B cell (primary cell): ENCODE data around the gene FOXI3. TPM values are rescaled to one million over a fixed set of nuclear protein-coding genes. Genes with fewer than 3 reads are reported as not detected.

Source experiments
- ATAC-seq: fragments of 200-7000 bp; cut with Tn5 transposase; one replicate; pipeline ENCODE4 v1.10.0; 2021; ENCODE audit warnings: low read depth, mild to moderate bottlenecking, moderate number of reproducible peaks, moderate library complexity
- CTCF ChIA-PET: fragments of 350-600 bp; sonication (Branson Sonifier 250); formaldehyde crosslinking; loops from one replicate; lab custom pipeline; 2021; ENCODE audit warnings: antibody characterized with exemption, inconsistent platforms; lab: Charles Lee
- POLR2A ChIA-PET: fragments of 350-600 bp; sonication (Branson Sonifier 250); formaldehyde crosslinking; loops from one replicate; lab custom pipeline; 2021; ENCODE audit warnings: antibody characterized with exemption; lab: Charles Lee
- DNase-seq: peaks from one replicate; pipeline ENCODE4 v3.0.0; 2013
- H2AFZ ChIP-seq: 2 replicates; pipeline ENCODE4 v1.6.1; 2012; ENCODE audit warnings: mild to moderate bottlenecking, low read depth, low read length; ENCODE audit not compliant: insufficient read depth, poor library complexity, severe bottlenecking
- H3K27ac ChIP-seq, 2 donors: 1 replicate in 1 of 2; 2 replicates in 1 of 2; pipeline ENCODE4 v1.5.1; 2012 to 2013; ENCODE audit warnings: low read length in 2 of 2, mild to moderate bottlenecking in 2 of 2, moderate library complexity in 1 of 2
- H3K27me3 ChIP-seq, 4 experiments: fragments of 200-600 bp in 1 of 4; sonication (generic) in 1 of 4; replicated peaks in 1 of 4; 1 replicate in 2 of 4; 2 replicates in 2 of 4; pipeline versions ENCODE4 v1.6.1 to v1.7.0; 2013 to 2016; ENCODE audit warnings: low read length in 3 of 4, mild to moderate bottlenecking in 2 of 4, mixed read lengths in 1 of 4, moderate library complexity in 1 of 4; ENCODE audit not compliant: insufficient read depth in 4 of 4, control insufficient read depth in 3 of 4; ENCODE audit errors: control extremely low read depth in 1 of 4
- H3K36me3 ChIP-seq, 2 experiments: replicated peaks in 1 of 2; 1 replicate in 1 of 2; 2 replicates in 1 of 2; pipeline versions ENCODE4 v1.6.1 to v1.7.1; 2013; ENCODE audit warnings: low read length in 1 of 2; ENCODE audit not compliant: insufficient read depth in 2 of 2, control insufficient read depth in 1 of 2; ENCODE audit errors: control extremely low read depth in 1 of 2, extremely low read depth in 1 of 2
- H3K4me1 ChIP-seq, 2 donors: fragments of 200-600 bp in 1 of 2; sonication (generic) in 1 of 2; 1 replicate in 1 of 2; 2 replicates in 1 of 2; pipeline versions ENCODE4 v1.5.1 to v1.6.1; 2013 to 2017; ENCODE audit warnings: low read length in 2 of 2; ENCODE audit not compliant: control insufficient read depth in 2 of 2, insufficient read depth in 2 of 2
- H3K4me2 ChIP-seq: replicated peaks from 2 replicates; pipeline ENCODE3; 2012; ENCODE audit warnings: mild to moderate bottlenecking, low read depth, low read length; ENCODE audit not compliant: poor library complexity, severe bottlenecking
- H3K4me3 ChIP-seq, 5 experiments: fragments of 200-600 bp in 1 of 5; sonication (generic) in 1 of 5; 1 replicate in 3 of 5; 2 replicates in 2 of 5; pipeline versions ENCODE4 v1.5.1 to v1.7.0; 2011 to 2016; ENCODE audit warnings: low read length in 4 of 5, mild to moderate bottlenecking in 4 of 5, low read depth in 2 of 5, control low read depth in 1 of 5, moderate library complexity in 1 of 5; ENCODE audit not compliant: insufficient read depth in 1 of 5; ENCODE audit errors: control extremely low read depth in 1 of 5, extremely low read depth in 1 of 5
- H3K79me2 ChIP-seq: fragments of 200-600 bp; sonication (generic); one replicate; pipeline ENCODE4 v1.6.0; 2016; ENCODE audit warnings: low read length; ENCODE audit not compliant: control insufficient read depth, insufficient read depth
- H3K9ac ChIP-seq: fragments of 200-600 bp; sonication (generic); 2 replicates; pipeline ENCODE4 v1.6.1; 2017; ENCODE audit warnings: mild to moderate bottlenecking, low read length, moderate library complexity
- H3K9me3 ChIP-seq, 3 donors: one replicate each; pipeline versions ENCODE4 v1.6.1 to v1.7.1; 2013; ENCODE audit warnings: low read length in 2 of 3; ENCODE audit not compliant: control insufficient read depth in 2 of 3, insufficient read depth in 1 of 3; ENCODE audit errors: control extremely low read depth in 1 of 3
- H4K20me1 ChIP-seq: 2 replicates; pipeline ENCODE4 v1.6.0; 2012; ENCODE audit warnings: mild to moderate bottlenecking, low read length; ENCODE audit not compliant: insufficient read depth, control insufficient read depth, poor library complexity, severe bottlenecking
- H3K27ac Mint-ChIP-seq: one replicate; pipeline ENCODE4 v1.8.0; 2021; ENCODE audit warnings: mixed read lengths
- H3K27me3 Mint-ChIP-seq: one replicate; pipeline ENCODE4 v1.8.0; 2021; ENCODE audit warnings: mixed read lengths
- H3K4me1 Mint-ChIP-seq: one replicate; pipeline ENCODE4 v1.8.0; 2021; ENCODE audit warnings: mixed read lengths
- H3K4me3 Mint-ChIP-seq: one replicate; pipeline ENCODE4 v1.8.0; 2021; ENCODE audit warnings: mixed read lengths
- H3K9me3 Mint-ChIP-seq: one replicate; pipeline ENCODE4 v1.8.0; 2022; ENCODE audit warnings: mixed read lengths; ENCODE audit not compliant: insufficient read depth
- EZH2 ChIP-seq: IDR thresholded peaks from 2 replicates; pipeline ENCODE4 v1.6.1; 2012; ENCODE audit warnings: borderline replicate concordance, low read depth, mild to moderate bottlenecking, moderate library complexity, low read length; ENCODE audit not compliant: insufficient read depth, poor library complexity, severe bottlenecking
- WGBS: methylation state at CpG from one replicate; pipeline ENCODE4 v1.1.5; 2013; ENCODE audit warnings: missing lambda C conversion rate; ENCODE audit not compliant: insufficient coverage; 5-methylcytosine and 5-hydroxymethylcytosine counted together
- intact Hi-C: fragments of 100-400 bp; cut with micrococcal nuclease; formaldehyde crosslinking; loops from one replicate; pipeline ENCODE4 v1.10.0; 2022
- polyA plus RNA-seq: library from polyadenylated mRNA; depleted of rRNA; stranded (reverse); fragments of >200 nt; gene quantifications from 2 replicates; pipeline ENCODE4 v1.2.3, GENCODE V29; 2012
- total RNA-seq, 2 donors: library from RNA; stranded (reverse); fragments of 120-200 nt in 1 of 2; gene quantifications; 1 replicate in 1 of 2; 2 replicates in 1 of 2; pipeline versions ENCODE4 v1.2.3 to v1.2.4, GENCODE V29; 2013 to 2022
- TF ChIP-seq, protein P1 (sequence below): fragments of 200-600 bp; IDR thresholded peaks from one replicate; pipeline ENCODE4 v1.8.0; 2022; ENCODE audit warnings: antibody characterized with exemption, mild to moderate bottlenecking

The FOXI3 gene
- total and polyA plus RNA-seq, 2 donors (not counting 1 experiment from before 2014, with no cell fraction given), result not detected

- Histone ChIP-seq H3K4me2 (no peak overlapping the region), H3K27me3 (peaks cover 0 to 4% (median 3%) of the 10 kb centered on the region in 4 experiments), H3K79me2 (no peaks in the 10 kb centered on the region), H3K9ac (no peak overlapping the region), H3K27ac (no peak overlapping the region), H3K4me1 (no peaks in the 10 kb centered on the region), H4K20me1 (no peaks in the 10 kb centered on the region), H2AFZ (no peak overlapping the region), H3K4me3 (no peak overlapping the region), H3K9me3 (no peaks in the 10 kb centered on the region), H3K36me3 (no peaks in the 10 kb centered on the region)
- TF ChIP-seq, protein P1, sequence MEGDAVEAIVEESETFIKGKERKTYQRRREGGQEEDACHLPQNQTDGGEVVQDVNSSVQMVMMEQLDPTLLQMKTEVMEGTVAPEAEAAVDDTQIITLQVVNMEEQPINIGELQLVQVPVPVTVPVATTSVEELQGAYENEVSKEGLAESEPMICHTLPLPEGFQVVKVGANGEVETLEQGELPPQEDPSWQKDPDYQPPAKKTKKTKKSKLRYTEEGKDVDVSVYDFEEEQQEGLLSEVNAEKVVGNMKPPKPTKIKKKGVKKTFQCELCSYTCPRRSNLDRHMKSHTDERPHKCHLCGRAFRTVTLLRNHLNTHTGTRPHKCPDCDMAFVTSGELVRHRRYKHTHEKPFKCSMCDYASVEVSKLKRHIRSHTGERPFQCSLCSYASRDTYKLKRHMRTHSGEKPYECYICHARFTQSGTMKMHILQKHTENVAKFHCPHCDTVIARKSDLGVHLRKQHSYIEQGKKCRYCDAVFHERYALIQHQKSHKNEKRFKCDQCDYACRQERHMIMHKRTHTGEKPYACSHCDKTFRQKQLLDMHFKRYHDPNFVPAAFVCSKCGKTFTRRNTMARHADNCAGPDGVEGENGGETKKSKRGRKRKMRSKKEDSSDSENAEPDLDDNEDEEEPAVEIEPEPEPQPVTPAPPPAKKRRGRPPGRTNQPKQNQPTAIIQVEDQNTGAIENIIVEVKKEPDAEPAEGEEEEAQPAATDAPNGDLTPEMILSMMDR, result no peak
- TF ChIP-seq EZH2, result no peak
- no peaks in the 10 kb centered on the region for H3K9me3 Mint-ChIP-seq
- DNase-seq (no peak), ATAC-seq (no peak)
- no peaks in the 10 kb centered on the region for H3K4me1 Mint-ChIP-seq
- POLR2A ChIA-PET, result no interaction called here
- no peak overlapping the region for H3K4me3 Mint-ChIP-seq
- intact Hi-C loops, result no loop called here
- no peak overlapping the region for H3K27ac Mint-ChIP-seq
- H3K27me3 Mint-ChIP-seq, result peaks cover 14% of the 10 kb centered on the region
- WGBS, result 92% methylated on average over 1 of the region's 4 CpGs
- CTCF ChIA-PET, result no interaction called here
Observed at GRCh38 chr2:88469202-88470114, 17.0 kb upstream of the FOXI3 start.

GRCh38 chr2:88464153-88464552 lies 11.7 kb upstream of the FOXI3 start:
- Histone ChIP-seq H3K4me3 (no peak overlapping the region), H3K9ac (no peak overlapping the region), H2AFZ (no peak overlapping the region), H3K79me2 (no peaks in the 10 kb centered on the region), H4K20me1 (no peaks in the 10 kb centered on the region), H3K4me1 (no peaks in the 10 kb centered on the region), H3K36me3 (no peaks in the 10 kb centered on the region), H3K4me2 (no peak overlapping the region), H3K9me3 (no peaks in the 10 kb centered on the region), H3K27me3 (peaks cover 0 to 15% (median 0%) of the 10 kb centered on the region in 4 experiments), H3K27ac (no peak overlapping the region)
- ChIA-PET CTCF (no interaction called here), POLR2A (no interaction called here)
- Mint-ChIP-seq H3K27me3 (peaks cover 16% of the 10 kb centered on the region), H3K27ac (no peak overlapping the region), H3K4me1 (no peaks in the 10 kb centered on the region), H3K4me3 (no peak overlapping the region), H3K9me3 (no peaks in the 10 kb centered on the region)
- intact Hi-C loops, result no loop called here
- no peak for DNase-seq
- TF ChIP-seq, protein P1, result no peak
- no peak for TF ChIP-seq EZH2
- ATAC-seq, result no peak
- WGBS, result no CpG with 5 or more reads among the region's 5 CpGs
